ENCODE data around the gene ALDH3A2.

GRCh38 chr17:19677736-19678379 is 29.3 kb downstream of the ALDH3A2 start:
- no peak for TF ChIP-seq ZFP30 (CRISPR knock-in tag; IDR thresholded peaks at IDR 0.05)
- TF ChIP-seq ESRRG (CRISPR knock-in tag; IDR thresholded peaks at IDR 0.05): no peak
- TF ChIP-seq, protein P1, sequence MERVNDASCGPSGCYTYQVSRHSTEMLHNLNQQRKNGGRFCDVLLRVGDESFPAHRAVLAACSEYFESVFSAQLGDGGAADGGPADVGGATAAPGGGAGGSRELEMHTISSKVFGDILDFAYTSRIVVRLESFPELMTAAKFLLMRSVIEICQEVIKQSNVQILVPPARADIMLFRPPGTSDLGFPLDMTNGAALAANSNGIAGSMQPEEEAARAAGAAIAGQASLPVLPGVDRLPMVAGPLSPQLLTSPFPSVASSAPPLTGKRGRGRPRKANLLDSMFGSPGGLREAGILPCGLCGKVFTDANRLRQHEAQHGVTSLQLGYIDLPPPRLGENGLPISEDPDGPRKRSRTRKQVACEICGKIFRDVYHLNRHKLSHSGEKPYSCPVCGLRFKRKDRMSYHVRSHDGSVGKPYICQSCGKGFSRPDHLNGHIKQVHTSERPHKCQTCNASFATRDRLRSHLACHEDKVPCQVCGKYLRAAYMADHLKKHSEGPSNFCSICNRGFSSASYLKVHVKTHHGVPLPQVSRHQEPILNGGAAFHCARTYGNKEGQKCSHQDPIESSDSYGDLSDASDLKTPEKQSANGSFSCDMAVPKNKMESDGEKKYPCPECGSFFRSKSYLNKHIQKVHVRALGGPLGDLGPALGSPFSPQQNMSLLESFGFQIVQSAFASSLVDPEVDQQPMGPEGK (CRISPR knock-in tag; IDR thresholded peaks at IDR 0.05; ENCODE audit: borderline replicate concordance): no peak
- TF ChIP-seq PPARA (CRISPR knock-in tag; IDR thresholded peaks at IDR 0.05; ENCODE audit: borderline replicate concordance): no peak
- TF ChIP-seq ZNF565 (CRISPR knock-in tag; conservative IDR thresholded peaks at IDR 0.05; ENCODE audit: low read depth): no peak
- TF ChIP-seq RARB (CRISPR knock-in tag; IDR thresholded peaks at IDR 0.05): no peak

Measured in SK-N-SH treated with all-trans-retinoic acid at 6 μM for 48 hours (cell line).